Activated CD8-positive, alpha-beta memory T cell treated with anti-CD3 and anti-CD28 coated beads for 4 hours (primary cell): ENCODE data around the gene ADGRG6.

Experiments used
- DNase-seq, 2 donors: peaks; one replicate each; pipeline ENCODE4 v3.0.0-alpha.2; 2020; ENCODE audit warnings: low read depth in 2 of 2

The ADGRG6 gene

GRCh38 chr6:142481466-142481865 is 179.7 kb downstream of the ADGRG6 start:
- no peak for DNase-seq

- DNase-seq: no peak
These were observed 180.4 kb downstream of the ADGRG6 start for GRCh38 chr6:142482249-142482648.

- DNase-seq: no peak
These were observed 181.2 kb downstream of the ADGRG6 start for GRCh38 chr6:142482974-142483373.

GRCh38 chr6:142485256-142485655 is 183.4 kb downstream of the ADGRG6 start:
- no peak for DNase-seq

- no peak for DNase-seq
These were observed 188.2 kb downstream of the ADGRG6 start for GRCh38 chr6:142489722-142490610.
